ENCODE measurements around the gene TXNL1. TPM values are rescaled to one million over a fixed set of nuclear protein-coding genes. Genes with fewer than 3 reads are reported as not detected.

Gene TXNL1
- total RNA-seq, 1 donor from 2014 or later: 128 TPM

DNA sequence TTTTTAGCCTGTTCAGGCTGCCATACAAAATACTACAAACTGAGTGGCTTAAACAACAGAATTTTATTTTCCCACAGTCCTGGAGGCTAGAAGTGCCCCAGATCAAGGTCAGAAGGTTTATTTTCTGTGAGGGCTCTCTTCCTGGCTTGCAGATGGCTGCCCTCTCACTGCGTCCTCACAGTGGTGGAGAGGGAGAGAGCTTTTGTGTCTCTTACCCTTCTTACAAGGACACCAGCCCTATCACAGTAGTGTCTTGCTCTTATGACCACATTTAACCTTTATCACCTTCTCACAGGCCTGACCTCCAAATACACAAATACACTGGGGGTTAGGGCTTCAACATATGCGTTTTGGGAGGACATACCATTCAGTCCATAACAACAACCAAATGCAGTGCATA, 24.5 kb upstream of the TXNL1 start:
- Histone ChIP-seq H3K4me1 (no peaks in the 10 kb centered on the region), H3K4me3 (no peak overlapping the region), H3K9ac (no peak overlapping the region), H3K36me3 (no peaks in the 10 kb centered on the region), H3K27me3 (no peaks in the 10 kb centered on the region), H3K27ac (no peak overlapping the region), H3F3A (ENCODE audit: low read depth) (no peaks in the 10 kb centered on the region), H3K79me2 (ENCODE audit: low read depth) (peaks cover 26% of the 10 kb centered on the region), H3K4me2 (no peak overlapping the region), H3K9me3 (ENCODE audit: low read depth) (no peaks in the 10 kb centered on the region), H2AFZ (replicated peaks) (no peak overlapping the region), H4K20me1 (ENCODE audit: low read depth) (no peaks in the 10 kb centered on the region)
- DNase-seq (ENCODE audit: low spot score): no peak
- TF ChIP-seq, protein P1, sequence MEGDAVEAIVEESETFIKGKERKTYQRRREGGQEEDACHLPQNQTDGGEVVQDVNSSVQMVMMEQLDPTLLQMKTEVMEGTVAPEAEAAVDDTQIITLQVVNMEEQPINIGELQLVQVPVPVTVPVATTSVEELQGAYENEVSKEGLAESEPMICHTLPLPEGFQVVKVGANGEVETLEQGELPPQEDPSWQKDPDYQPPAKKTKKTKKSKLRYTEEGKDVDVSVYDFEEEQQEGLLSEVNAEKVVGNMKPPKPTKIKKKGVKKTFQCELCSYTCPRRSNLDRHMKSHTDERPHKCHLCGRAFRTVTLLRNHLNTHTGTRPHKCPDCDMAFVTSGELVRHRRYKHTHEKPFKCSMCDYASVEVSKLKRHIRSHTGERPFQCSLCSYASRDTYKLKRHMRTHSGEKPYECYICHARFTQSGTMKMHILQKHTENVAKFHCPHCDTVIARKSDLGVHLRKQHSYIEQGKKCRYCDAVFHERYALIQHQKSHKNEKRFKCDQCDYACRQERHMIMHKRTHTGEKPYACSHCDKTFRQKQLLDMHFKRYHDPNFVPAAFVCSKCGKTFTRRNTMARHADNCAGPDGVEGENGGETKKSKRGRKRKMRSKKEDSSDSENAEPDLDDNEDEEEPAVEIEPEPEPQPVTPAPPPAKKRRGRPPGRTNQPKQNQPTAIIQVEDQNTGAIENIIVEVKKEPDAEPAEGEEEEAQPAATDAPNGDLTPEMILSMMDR (IDR thresholded peaks at IDR 0.05): no peak
- no peak for TF ChIP-seq EZH2 (IDR thresholded peaks at IDR 0.05)
- TF ChIP-seq EZH2phosphoT487 (IDR thresholded peaks at IDR 0.05): no peak
- Mint-ChIP-seq H3K4me3 (no peak overlapping the region), H3K36me3 (no peaks in the 10 kb centered on the region), H3K27ac (no peak overlapping the region), H3K9me3 (no peaks in the 10 kb centered on the region), H3K4me1 (peaks cover 3% of the 10 kb centered on the region), H3K27me3 (ENCODE audit: insufficient read depth, low read depth) (no peaks in the 10 kb centered on the region)

DNA sequence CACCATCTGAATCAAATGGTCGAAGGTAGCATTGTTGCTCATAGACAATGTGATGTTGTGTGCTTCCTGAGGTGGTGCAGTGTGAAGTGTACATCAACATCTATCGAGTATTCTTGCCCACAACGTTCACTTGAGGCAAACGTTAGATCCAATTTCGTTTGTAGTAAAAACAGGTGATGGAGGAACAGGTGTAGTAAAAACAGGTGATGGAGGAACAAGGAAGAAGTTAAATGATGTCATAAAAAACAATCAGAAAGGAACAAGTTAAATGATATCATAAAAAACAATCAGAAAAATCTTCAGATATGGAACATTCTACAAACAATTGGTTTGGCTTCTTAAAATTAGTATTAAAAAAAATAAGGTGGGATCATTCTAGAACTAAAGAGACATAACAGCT, 24.1 kb upstream of the TXNL1 start:
- Histone ChIP-seq H3K27ac (no peak overlapping the region), H4K20me1 (ENCODE audit: low read depth) (no peaks in the 10 kb centered on the region), H3K9me3 (ENCODE audit: low read depth) (no peaks in the 10 kb centered on the region), H3K4me2 (no peak overlapping the region), H3F3A (ENCODE audit: low read depth) (no peaks in the 10 kb centered on the region), H3K79me2 (ENCODE audit: low read depth) (peaks cover 23% of the 10 kb centered on the region), H3K27me3 (no peaks in the 10 kb centered on the region), H3K4me1 (no peaks in the 10 kb centered on the region), H3K36me3 (no peaks in the 10 kb centered on the region), H2AFZ (replicated peaks) (no peak overlapping the region), H3K4me3 (no peak overlapping the region), H3K9ac (no peak overlapping the region)
- Mint-ChIP-seq H3K4me3 (no peak overlapping the region), H3K27me3 (ENCODE audit: insufficient read depth, low read depth) (no peaks in the 10 kb centered on the region), H3K9me3 (no peaks in the 10 kb centered on the region), H3K4me1 (peaks cover 3% of the 10 kb centered on the region), H3K36me3 (no peaks in the 10 kb centered on the region), H3K27ac (no peak overlapping the region)
- TF ChIP-seq EZH2phosphoT487 (IDR thresholded peaks at IDR 0.05) (no peak), EZH2 (IDR thresholded peaks at IDR 0.05) (no peak)
- TF ChIP-seq, protein P1 (IDR thresholded peaks at IDR 0.05): no peak
- no peak for DNase-seq (ENCODE audit: low spot score)

GRCh38 chr18:56662063-56662408, 23.6 kb upstream of the TXNL1 start:
- Histone ChIP-seq H3K36me3 (no peaks in the 10 kb centered on the region), H3K4me1 (no peaks in the 10 kb centered on the region), H3K27ac (no peak overlapping the region), H3K9ac (no peak overlapping the region), H3K27me3 (no peaks in the 10 kb centered on the region), H3K79me2 (ENCODE audit: low read depth) (peaks cover 19% of the 10 kb centered on the region), H2AFZ (replicated peaks) (no peak overlapping the region), H3K4me2 (no peak overlapping the region), H4K20me1 (ENCODE audit: low read depth) (no peaks in the 10 kb centered on the region), H3K4me3 (no peak overlapping the region), H3K9me3 (ENCODE audit: low read depth) (no peaks in the 10 kb centered on the region), H3F3A (ENCODE audit: low read depth) (no peaks in the 10 kb centered on the region)
- DNase-seq (ENCODE audit: low spot score): no peak
- Mint-ChIP-seq H3K36me3 (no peaks in the 10 kb centered on the region), H3K9me3 (no peaks in the 10 kb centered on the region), H3K4me3 (no peak overlapping the region), H3K27me3 (ENCODE audit: insufficient read depth, low read depth) (no peaks in the 10 kb centered on the region), H3K4me1 (peaks cover 3% of the 10 kb centered on the region), H3K27ac (no peak overlapping the region)
- TF ChIP-seq EZH2phosphoT487 (IDR thresholded peaks at IDR 0.05) (no peak), EZH2 (IDR thresholded peaks at IDR 0.05) (no peak)
- TF ChIP-seq, protein P1 (IDR thresholded peaks at IDR 0.05): no peak
